GM12872 (cell line): ENCODE measurements around the gene PGAP6.

Source experiments
- TF ChIP-seq, protein P1 (sequence below): IDR thresholded peaks from 3 replicates; pipeline ENCODE4 v1.5.1; 2011; ENCODE audit warnings: low read depth, mild to moderate bottlenecking, low read length, moderate library complexity; ENCODE audit not compliant: insufficient read depth

PGAP6 gene, protein sequence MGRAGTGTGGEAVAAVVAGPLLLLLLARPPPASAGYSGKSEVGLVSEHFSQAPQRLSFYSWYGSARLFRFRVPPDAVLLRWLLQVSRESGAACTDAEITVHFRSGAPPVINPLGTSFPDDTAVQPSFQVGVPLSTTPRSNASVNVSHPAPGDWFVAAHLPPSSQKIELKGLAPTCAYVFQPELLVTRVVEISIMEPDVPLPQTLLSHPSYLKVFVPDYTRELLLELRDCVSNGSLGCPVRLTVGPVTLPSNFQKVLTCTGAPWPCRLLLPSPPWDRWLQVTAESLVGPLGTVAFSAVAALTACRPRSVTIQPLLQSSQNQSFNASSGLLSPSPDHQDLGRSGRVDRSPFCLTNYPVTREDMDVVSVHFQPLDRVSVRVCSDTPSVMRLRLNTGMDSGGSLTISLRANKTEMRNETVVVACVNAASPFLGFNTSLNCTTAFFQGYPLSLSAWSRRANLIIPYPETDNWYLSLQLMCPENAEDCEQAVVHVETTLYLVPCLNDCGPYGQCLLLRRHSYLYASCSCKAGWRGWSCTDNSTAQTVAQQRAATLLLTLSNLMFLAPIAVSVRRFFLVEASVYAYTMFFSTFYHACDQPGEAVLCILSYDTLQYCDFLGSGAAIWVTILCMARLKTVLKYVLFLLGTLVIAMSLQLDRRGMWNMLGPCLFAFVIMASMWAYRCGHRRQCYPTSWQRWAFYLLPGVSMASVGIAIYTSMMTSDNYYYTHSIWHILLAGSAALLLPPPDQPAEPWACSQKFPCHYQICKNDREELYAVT

DNA sequence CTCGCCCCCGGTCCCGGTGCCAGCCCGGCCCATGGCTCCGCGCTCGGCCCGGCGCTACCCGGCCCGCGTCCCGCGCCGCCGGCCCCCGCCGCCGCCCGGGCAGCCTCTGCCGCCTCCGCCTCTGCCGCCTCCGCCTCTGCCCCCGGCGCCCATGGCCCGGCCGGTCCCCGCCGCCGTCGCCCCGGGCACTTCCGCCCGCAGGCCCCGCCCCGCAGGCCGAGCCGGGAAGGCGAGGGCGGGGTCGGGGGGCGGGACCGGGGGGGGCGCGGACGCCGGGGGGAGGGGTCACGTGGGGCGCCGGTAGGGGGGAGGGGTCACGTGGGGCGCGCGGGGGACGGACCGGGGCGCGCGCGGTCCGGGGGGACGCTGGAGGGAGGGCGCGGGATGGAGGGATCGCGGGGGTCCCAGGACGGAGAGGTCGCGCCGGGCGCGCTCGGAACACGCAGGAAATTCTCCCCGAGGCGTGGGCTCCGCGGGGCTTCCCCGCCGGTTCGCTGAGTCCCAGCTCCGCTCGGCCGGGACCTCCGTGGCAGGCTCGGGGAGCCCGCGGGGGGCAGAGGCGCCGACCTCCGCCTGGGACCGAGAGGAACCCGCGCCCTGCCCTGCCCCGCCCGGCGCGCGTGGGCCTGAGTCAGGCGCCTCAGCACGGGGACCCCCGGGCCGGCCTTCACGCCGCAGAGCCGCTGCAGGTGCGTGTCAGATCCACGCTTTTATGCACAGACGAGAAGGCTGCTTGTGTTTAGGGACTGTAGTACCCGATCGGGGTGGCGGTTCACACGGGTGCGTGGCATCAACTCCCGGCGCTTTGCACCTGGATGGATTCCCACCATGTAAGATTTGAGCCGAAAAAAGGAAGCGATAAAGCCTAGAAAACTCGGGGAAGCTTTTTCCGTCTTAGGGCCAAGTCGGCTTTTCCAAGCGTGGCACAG lies at the start of gene PGAP6:
Gene PGAP6, minus strand, starts transcription at position 190 of the 929 bp plus-strand sequence. Its CDS starts 157 bp downstream, at position 33.
- TF ChIP-seq, protein P1, sequence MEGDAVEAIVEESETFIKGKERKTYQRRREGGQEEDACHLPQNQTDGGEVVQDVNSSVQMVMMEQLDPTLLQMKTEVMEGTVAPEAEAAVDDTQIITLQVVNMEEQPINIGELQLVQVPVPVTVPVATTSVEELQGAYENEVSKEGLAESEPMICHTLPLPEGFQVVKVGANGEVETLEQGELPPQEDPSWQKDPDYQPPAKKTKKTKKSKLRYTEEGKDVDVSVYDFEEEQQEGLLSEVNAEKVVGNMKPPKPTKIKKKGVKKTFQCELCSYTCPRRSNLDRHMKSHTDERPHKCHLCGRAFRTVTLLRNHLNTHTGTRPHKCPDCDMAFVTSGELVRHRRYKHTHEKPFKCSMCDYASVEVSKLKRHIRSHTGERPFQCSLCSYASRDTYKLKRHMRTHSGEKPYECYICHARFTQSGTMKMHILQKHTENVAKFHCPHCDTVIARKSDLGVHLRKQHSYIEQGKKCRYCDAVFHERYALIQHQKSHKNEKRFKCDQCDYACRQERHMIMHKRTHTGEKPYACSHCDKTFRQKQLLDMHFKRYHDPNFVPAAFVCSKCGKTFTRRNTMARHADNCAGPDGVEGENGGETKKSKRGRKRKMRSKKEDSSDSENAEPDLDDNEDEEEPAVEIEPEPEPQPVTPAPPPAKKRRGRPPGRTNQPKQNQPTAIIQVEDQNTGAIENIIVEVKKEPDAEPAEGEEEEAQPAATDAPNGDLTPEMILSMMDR = no peak

DNA sequence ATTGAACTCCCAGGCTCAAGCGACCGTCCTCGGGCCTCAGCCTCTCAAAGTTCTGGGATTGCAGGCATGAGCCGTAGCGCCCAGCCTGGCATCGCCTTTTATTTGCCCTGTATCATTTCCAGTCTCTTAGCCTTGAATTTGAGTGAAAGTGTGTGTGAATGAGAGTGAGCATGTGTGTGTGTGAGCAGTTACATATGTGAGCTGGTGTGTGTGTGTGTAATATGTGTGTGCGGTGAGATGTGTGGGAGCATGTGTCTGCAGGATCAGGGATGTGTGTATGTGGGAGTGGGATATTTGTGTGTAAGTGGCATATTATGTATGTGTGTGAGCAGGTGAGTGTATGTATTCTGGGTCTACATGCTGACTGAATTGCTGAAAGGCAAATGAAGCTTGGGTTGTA lies 49.1 kb upstream of the PGAP6 start:
- TF ChIP-seq, protein P1 = no peak

DNA sequence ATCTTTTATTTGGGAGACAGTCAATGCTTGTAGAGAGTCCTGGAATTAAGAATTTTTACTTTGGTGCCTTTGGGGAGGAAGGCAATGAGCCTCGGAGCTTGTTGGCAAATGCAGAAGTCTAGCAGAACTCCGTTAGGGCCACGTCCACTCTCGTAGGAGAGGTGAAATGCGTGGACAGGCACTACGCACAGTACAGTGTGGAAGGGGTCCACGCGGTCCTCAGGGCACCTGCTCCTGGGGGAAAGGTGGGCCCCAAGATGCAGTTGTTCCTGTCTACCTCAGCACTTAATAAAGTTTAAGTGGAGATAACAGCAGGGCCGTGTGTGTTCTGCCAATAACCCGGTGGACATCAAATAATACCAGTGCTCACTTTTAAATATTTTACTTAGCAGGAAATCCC lies 45.5 kb upstream of the PGAP6 start:
- TF ChIP-seq, protein P1 = no peak

DNA sequence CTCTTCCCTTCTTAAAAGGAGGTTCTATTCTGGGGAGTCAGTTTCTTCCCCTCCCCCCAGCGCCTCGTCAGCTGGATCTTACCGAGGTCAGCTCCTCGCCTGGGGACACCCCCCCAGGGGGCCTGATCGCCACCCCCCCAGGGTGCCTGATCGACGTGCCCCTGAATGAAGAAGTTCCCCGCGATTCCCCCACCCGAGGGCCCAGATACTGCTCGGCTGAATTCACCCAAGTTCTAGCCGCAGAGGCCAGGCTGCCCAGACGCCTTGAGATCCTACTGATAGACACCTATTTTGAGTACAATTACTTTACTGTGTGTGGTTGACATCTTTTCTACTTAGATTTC lies 45.1 kb upstream of the PGAP6 start:
- TF ChIP-seq, protein P1 = no peak

DNA sequence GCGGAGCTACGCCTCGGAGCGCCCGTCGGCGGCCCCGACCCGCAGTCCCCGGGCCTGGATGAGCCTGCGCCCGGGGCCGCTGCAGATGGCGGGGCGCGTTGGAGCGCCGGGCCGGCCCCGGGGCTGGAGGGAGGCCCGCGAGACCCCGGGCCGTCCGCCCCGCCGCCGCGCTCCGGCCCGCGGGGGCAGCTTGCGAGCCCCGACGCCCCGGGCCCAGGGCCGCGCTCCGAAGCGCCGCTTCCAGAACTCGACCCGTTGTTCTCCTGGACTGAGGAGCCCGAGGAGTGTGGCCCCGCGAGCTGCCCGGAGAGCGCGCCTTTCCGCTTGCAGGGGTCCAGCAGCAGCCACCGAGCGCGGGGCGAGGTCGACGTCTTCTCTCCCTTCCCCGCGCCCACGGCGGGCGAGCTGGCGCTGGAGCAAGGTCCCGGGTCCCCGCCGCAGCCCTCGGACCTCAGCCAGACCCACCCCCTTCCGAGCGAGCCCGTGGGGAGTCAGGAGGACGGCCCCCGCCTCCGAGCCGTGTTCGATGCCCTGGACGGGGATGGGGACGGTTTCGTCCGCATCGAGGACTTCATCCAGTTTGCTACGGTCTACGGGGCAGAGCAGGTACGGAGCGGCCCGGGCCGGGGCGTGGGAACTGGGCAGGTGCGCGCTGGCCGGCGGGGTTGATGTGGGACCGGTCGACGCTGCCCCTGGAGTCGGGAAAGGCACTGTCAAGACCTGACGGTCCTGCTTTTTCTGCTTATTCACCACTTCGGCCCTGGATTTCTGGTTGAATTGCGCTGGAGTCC lies 44.5 kb upstream of the PGAP6 start:
- TF ChIP-seq, protein P1 = no peak

DNA sequence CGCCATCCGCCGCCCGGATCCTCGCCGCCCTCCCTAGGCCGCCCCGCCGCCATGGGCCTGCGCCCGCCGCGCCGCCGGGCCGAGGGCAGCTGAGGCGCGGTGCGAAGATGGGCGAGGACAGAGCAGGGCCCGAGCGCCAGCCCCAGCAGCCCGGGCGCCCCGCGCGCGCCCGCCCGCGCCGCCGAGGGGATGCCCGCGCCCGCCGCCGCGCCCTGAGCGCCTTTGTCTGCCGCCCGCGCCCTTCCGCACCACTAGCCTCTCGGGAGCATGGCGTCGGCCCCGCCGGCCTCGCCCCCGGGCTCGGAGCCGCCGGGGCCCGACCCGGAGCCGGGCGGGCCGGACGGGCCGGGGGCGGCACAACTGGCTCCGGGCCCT lies 43.9 kb upstream of the PGAP6 start:
- TF ChIP-seq, protein P1 = no peak
